ENCODE measurements around the gene CAPN9. TPM values are rescaled to one million over a fixed set of nuclear protein-coding genes. Genes with fewer than 3 reads are reported as not detected.
A peak's percentile ranks its signal among the peaks of the same experiment; 100 is the strongest.

CAPN9 gene
- total RNA-seq, 4 donors from 2014 or later, result not detected

DNA sequence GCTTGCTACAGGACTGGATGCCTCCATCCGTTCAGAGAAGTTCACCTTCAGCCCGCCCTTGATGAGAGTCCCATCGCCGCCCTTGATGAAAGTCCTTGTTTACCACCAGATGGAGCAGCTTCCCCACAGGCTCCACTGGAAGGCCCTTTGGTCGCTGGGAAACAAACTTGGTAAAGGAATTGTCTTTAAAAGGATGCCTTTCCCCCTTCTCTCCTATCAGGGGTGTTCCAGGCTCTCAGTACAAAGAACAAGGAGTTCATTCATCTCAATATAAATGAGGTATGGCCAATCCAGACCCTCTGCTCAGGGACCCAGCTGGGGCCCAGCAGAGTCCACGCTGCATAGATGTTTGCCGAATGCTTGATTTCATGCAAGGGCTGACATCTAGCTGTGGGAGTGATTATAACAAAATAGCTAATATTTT, 50.8 kb downstream of the CAPN9 start:
- intact Hi-C loops (cut with DNase I), result loop anchor here (5.0 kb wide), 3 partner anchors 119 to 419 kb away; partner anchors contain the start of genes ARV1 and TTC13
- peak; percentile 72 to 80 for DNase-seq
- 26 to 27% methylated on average over 7 of the region's 7 CpGs for WGBS, 2 donors
- Histone ChIP-seq H3K4me3 (replicated peaks in 1 of 3) (no peak overlapping the region), H3K36me3 (no peaks in the 10 kb centered on the region), H3K9me3 (no peaks in the 10 kb centered on the region), H3K27me3 (no peaks in the 10 kb centered on the region), H3K27ac (no peak overlapping the region), H3K4me1 (peaks cover 8 to 14% of the 10 kb centered on the region in 2 donors)
- TF ChIP-seq, protein P1, sequence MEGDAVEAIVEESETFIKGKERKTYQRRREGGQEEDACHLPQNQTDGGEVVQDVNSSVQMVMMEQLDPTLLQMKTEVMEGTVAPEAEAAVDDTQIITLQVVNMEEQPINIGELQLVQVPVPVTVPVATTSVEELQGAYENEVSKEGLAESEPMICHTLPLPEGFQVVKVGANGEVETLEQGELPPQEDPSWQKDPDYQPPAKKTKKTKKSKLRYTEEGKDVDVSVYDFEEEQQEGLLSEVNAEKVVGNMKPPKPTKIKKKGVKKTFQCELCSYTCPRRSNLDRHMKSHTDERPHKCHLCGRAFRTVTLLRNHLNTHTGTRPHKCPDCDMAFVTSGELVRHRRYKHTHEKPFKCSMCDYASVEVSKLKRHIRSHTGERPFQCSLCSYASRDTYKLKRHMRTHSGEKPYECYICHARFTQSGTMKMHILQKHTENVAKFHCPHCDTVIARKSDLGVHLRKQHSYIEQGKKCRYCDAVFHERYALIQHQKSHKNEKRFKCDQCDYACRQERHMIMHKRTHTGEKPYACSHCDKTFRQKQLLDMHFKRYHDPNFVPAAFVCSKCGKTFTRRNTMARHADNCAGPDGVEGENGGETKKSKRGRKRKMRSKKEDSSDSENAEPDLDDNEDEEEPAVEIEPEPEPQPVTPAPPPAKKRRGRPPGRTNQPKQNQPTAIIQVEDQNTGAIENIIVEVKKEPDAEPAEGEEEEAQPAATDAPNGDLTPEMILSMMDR (IDR thresholded peaks at IDR 0.05), result peak; percentile 47 to 82 (median 78)
- TF ChIP-seq POLR2A (IDR thresholded peaks at IDR 0.05), result no peak

DNA sequence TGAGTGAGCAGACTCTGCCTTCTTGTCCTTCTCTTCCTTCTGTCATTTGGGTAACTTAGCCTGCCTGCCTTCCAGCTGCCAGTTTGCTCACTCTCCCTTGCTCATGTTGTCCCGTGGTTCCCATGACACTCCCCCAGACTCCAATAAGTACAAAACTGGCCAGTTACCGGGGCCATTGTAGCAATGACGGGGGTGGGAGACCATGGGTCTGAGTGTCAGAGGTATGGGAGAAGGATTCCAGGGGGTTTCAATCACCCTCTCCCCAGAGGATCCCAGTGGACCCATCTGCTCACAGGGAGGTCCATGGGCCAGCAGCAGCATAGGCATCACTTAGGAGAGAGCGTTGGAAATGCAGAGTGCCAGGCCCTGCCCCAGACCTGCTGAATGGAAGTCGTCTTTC, 51.3 kb downstream of the CAPN9 start:
- Histone ChIP-seq H3K27ac (no peak overlapping the region), H3K36me3 (no peaks in the 10 kb centered on the region), H3K4me1 (peaks cover 8 to 14% of the 10 kb centered on the region in 2 donors), H3K4me3 (replicated peaks in 1 of 3) (no peak overlapping the region), H3K9me3 (no peaks in the 10 kb centered on the region), H3K27me3 (no peaks in the 10 kb centered on the region)
- intact Hi-C loops (cut with DNase I), result loop anchor here (5.0 kb wide), 3 partner anchors 119 to 419 kb away; partner anchors contain the start of genes ARV1 and TTC13
- WGBS, 2 donors, result 83 to 89% methylated on average over 5 of the region's 5 CpGs
- no peak for DNase-seq
- TF ChIP-seq, protein P1 (IDR thresholded peaks at IDR 0.05), result no peak
- TF ChIP-seq POLR2A (IDR thresholded peaks at IDR 0.05), result no peak

DNA sequence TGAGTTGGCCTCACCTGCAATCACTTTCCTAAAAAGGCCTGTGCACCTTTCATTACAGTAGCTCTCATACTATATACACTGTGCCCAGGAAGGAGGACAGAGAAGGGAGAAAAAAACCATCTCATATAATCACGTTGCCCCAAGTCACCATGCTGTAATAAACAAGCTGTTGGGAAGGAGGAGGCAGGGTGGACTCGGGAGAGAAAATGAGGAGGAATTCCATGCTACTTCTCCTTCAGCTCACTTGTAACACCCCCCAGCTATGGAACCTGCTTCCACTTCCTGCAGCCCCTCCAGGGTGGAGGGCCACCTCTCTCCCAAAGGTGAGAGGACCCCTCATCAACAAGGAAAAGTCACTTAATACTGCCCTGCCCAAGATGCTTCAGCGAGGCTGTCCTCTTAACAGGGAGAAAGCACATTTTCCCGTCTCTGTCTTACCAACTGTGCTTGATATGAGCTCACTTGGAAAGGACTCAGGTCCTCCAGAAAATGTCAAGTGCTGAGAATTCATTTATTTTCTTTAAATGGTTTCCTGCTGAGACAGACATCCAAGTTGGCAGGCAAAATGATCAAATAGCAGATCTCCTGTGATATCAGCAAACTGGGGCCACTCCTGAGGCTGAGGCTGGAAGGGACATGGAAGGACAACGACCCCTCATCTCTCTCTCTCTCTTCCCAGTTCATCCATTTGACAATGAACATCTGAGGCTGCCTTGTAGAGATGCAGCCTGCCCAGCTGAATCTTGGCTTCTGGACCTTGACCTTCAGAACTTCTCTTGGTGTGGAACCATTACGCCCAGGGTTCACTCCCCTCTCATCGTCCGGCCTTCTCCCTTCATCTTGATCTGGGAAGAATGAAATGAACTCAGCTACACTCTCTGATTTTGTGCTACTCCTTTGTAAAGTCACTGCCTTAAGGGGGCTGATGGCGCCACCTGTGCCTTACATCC, 54.0 kb downstream of the CAPN9 start:
- no peaks in the 10 kb centered on the region for H3K27me3 ChIP-seq
- intact Hi-C loops (cut with DNase I), result no loop called here
- peak; percentile 13 to 36 for DNase-seq
- WGBS, 2 donors, result 67 to 76% methylated on average over 9 of the region's 9 CpGs
- TF ChIP-seq, protein P1 (IDR thresholded peaks at IDR 0.05), result no peak
- no peak for TF ChIP-seq POLR2A (IDR thresholded peaks at IDR 0.05)
- no peaks in the 10 kb centered on the region for H3K36me3 ChIP-seq
- H3K27ac ChIP-seq, result peak overlapping the region; percentile 44 to 61 (median 55)
- no peak overlapping the region for H3K4me3 ChIP-seq (replicated peaks in 1 of 3)
- H3K9me3 ChIP-seq, result no peaks in the 10 kb centered on the region
- peaks cover 8 to 14% of the 10 kb centered on the region in 2 donors for H3K4me1 ChIP-seq

DNA sequence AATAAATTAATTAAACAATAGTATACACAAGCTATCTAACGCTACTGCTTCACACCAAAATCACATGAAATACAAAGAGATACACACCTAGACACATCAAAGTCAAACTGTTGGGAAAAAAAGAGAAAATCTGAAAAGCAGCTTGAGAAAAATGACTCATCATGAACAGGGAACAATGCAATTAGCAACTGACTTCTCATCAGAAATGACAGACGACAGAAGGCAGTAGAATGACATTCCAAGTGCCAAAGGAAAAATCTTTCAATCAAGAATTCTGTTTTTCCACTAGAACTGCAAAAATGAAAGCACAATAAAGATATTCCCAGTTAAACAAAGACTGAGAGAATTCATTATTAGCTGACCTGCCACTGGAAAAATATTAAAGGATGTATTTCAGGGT, 57.2 kb downstream of the CAPN9 start:
- DNase-seq, result no peak
- intact Hi-C loops (cut with DNase I), result no loop called here

More for the DNA sequence above, 57.2 kb downstream of the CAPN9 start:
- Histone ChIP-seq H3K27ac (no peak overlapping the region), H3K4me1 (peaks cover 8 to 14% of the 10 kb centered on the region in 2 donors), H3K9me3 (no peaks in the 10 kb centered on the region), H3K4me3 (replicated peaks in 1 of 3) (no peak overlapping the region), H3K36me3 (no peaks in the 10 kb centered on the region), H3K27me3 (no peaks in the 10 kb centered on the region)
- WGBS, 2 donors, result 89 to 92% methylated on average over 2 of the region's 2 CpGs
- TF ChIP-seq, protein P1 (IDR thresholded peaks at IDR 0.05), result no peak
- TF ChIP-seq POLR2A (IDR thresholded peaks at IDR 0.05), result no peak

Measured in thyroid gland (tissue), 4 donors.